ENCODE measurements around the gene CEBPG.

The CEBPG gene

GRCh38 chr19:33373453-33374235, at the start of gene CEBPG:
TSS of gene CEBPG (plus strand) at chr19:33373709. CDS start at chr19:33379240, 5,531 bp downstream.
- peaks cover 46% of the 10 kb centered on the region for H3K4me1 Mint-ChIP-seq
- peaks cover 10% of the 10 kb centered on the region for H3K27me3 Mint-ChIP-seq
- peak within 1 kb of the TSS; percentile 89 for H3K27ac Mint-ChIP-seq
- peaks cover 17% of the 10 kb centered on the region for H3K36me3 Mint-ChIP-seq
- no peaks in the 10 kb centered on the region for H3K9me3 Mint-ChIP-seq
- CTCF ChIA-PET, result interaction anchor here (0.6 to 1.2 kb wide), 2 partner anchors 71 to 138 kb away, joined by 3 read pairs; no protein-coding TSS in a partner anchor
- H3K4me3 Mint-ChIP-seq, result peak within 1 kb of the TSS; percentile 89
- peak; percentile 93 for DNase-seq

- Mint-ChIP-seq H3K9me3 (peaks cover 4% of the 10 kb centered on the region), H3K27ac (no peak overlapping the region), H3K27me3 (peaks cover 7% of the 10 kb centered on the region), H3K4me3 (no peak overlapping the region), H3K4me1 (no peaks in the 10 kb centered on the region), H3K36me3 (no peaks in the 10 kb centered on the region)
- CTCF ChIA-PET, result interaction anchor here (0.7 to 1.1 kb wide), 3 partner anchors 92 to 180 kb away, joined by 3 read pairs; no protein-coding TSS in a partner anchor
- no peak for DNase-seq
Observed at GRCh38 chr19:33324628-33325027, 48.9 kb upstream of the CEBPG start.

GRCh38 chr19:33325920-33326319, 47.6 kb upstream of the CEBPG start:
- Mint-ChIP-seq H3K27ac (no peak overlapping the region), H3K4me3 (no peak overlapping the region), H3K36me3 (no peaks in the 10 kb centered on the region), H3K4me1 (no peaks in the 10 kb centered on the region), H3K9me3 (peaks cover 4% of the 10 kb centered on the region), H3K27me3 (peaks cover 7% of the 10 kb centered on the region)
- no peak for DNase-seq
- CTCF ChIA-PET, result no interaction called here

GRCh38 chr19:33329060-33329459, 44.4 kb upstream of the CEBPG start:
- Mint-ChIP-seq H3K27me3 (peaks cover 10% of the 10 kb centered on the region), H3K9me3 (no peaks in the 10 kb centered on the region), H3K36me3 (no peaks in the 10 kb centered on the region), H3K27ac (no peak overlapping the region), H3K4me3 (no peak overlapping the region), H3K4me1 (no peaks in the 10 kb centered on the region)
- CTCF ChIA-PET, result no interaction called here
- no peak for DNase-seq

- peaks cover 10% of the 10 kb centered on the region for H3K27me3 Mint-ChIP-seq
- no peak overlapping the region for H3K27ac Mint-ChIP-seq
- CTCF ChIA-PET, result no interaction called here
- H3K4me1 Mint-ChIP-seq, result no peaks in the 10 kb centered on the region
- no peaks in the 10 kb centered on the region for H3K36me3 Mint-ChIP-seq
- DNase-seq, result no peak
- no peaks in the 10 kb centered on the region for H3K9me3 Mint-ChIP-seq
- H3K4me3 Mint-ChIP-seq, result no peak overlapping the region
Observed at GRCh38 chr19:33329736-33330135, 43.8 kb upstream of the CEBPG start.

- Mint-ChIP-seq H3K4me3 (no peak overlapping the region), H3K36me3 (no peaks in the 10 kb centered on the region), H3K4me1 (no peaks in the 10 kb centered on the region), H3K27me3 (peaks cover 7% of the 10 kb centered on the region), H3K9me3 (no peaks in the 10 kb centered on the region), H3K27ac (no peak overlapping the region)
- DNase-seq, result no peak
- CTCF ChIA-PET, result no interaction called here
Observed at GRCh38 chr19:33332248-33332647, 41.3 kb upstream of the CEBPG start.

GRCh38 chr19:33333151-33333550, 40.4 kb upstream of the CEBPG start:
- no peaks in the 10 kb centered on the region for H3K4me1 Mint-ChIP-seq
- H3K27ac Mint-ChIP-seq, result no peak overlapping the region
- CTCF ChIA-PET, result no interaction called here
- no peaks in the 10 kb centered on the region for H3K9me3 Mint-ChIP-seq
- peaks cover 7% of the 10 kb centered on the region for H3K27me3 Mint-ChIP-seq
- DNase-seq, result no peak
- no peak overlapping the region for H3K4me3 Mint-ChIP-seq
- H3K36me3 Mint-ChIP-seq, result no peaks in the 10 kb centered on the region

GRCh38 chr19:33333642-33334041, 39.9 kb upstream of the CEBPG start:
- no peak overlapping the region for H3K27ac Mint-ChIP-seq
- no peak for DNase-seq
- no peaks in the 10 kb centered on the region for H3K36me3 Mint-ChIP-seq
- CTCF ChIA-PET, result no interaction called here
- H3K27me3 Mint-ChIP-seq, result peaks cover 8% of the 10 kb centered on the region
- no peak overlapping the region for H3K4me3 Mint-ChIP-seq
- no peaks in the 10 kb centered on the region for H3K4me1 Mint-ChIP-seq
- no peaks in the 10 kb centered on the region for H3K9me3 Mint-ChIP-seq

GRCh38 chr19:33334271-33334670, 39.2 kb upstream of the CEBPG start:
- Mint-ChIP-seq H3K4me1 (no peaks in the 10 kb centered on the region), H3K27ac (no peak overlapping the region), H3K27me3 (peaks cover 11% of the 10 kb centered on the region), H3K36me3 (no peaks in the 10 kb centered on the region), H3K9me3 (no peaks in the 10 kb centered on the region), H3K4me3 (no peak overlapping the region)
- no peak for DNase-seq
- CTCF ChIA-PET, result no interaction called here

GRCh38 chr19:33335446-33335845, 38.1 kb upstream of the CEBPG start:
- Mint-ChIP-seq H3K36me3 (no peaks in the 10 kb centered on the region), H3K9me3 (no peaks in the 10 kb centered on the region), H3K4me3 (no peak overlapping the region), H3K27me3 (peaks cover 21% of the 10 kb centered on the region), H3K4me1 (no peaks in the 10 kb centered on the region), H3K27ac (no peak overlapping the region)
- DNase-seq, result no peak
- CTCF ChIA-PET, result no interaction called here

- no peak overlapping the region for H3K4me3 Mint-ChIP-seq
- peaks cover 43% of the 10 kb centered on the region for H3K27me3 Mint-ChIP-seq
- H3K36me3 Mint-ChIP-seq, result no peaks in the 10 kb centered on the region
- H3K27ac Mint-ChIP-seq, result no peak overlapping the region
- CTCF ChIA-PET, result no interaction called here
- no peak for DNase-seq
- H3K4me1 Mint-ChIP-seq, result no peaks in the 10 kb centered on the region
- no peaks in the 10 kb centered on the region for H3K9me3 Mint-ChIP-seq
Observed at GRCh38 chr19:33339016-33339984, 34.2 kb upstream of the CEBPG start.

- Mint-ChIP-seq H3K9me3 (no peaks in the 10 kb centered on the region), H3K27me3 (peaks cover 49% of the 10 kb centered on the region), H3K4me1 (no peaks in the 10 kb centered on the region), H3K4me3 (no peak overlapping the region), H3K36me3 (no peaks in the 10 kb centered on the region), H3K27ac (no peak overlapping the region)
- no peak for DNase-seq
- CTCF ChIA-PET, result no interaction called here
Observed at GRCh38 chr19:33340991-33341390, 32.5 kb upstream of the CEBPG start.

GRCh38 chr19:33343301-33343700, 30.2 kb upstream of the CEBPG start:
- Mint-ChIP-seq H3K27me3 (peaks cover 55% of the 10 kb centered on the region), H3K36me3 (no peaks in the 10 kb centered on the region), H3K27ac (no peak overlapping the region), H3K9me3 (no peaks in the 10 kb centered on the region), H3K4me3 (no peak overlapping the region), H3K4me1 (no peaks in the 10 kb centered on the region)
- DNase-seq, result no peak
- CTCF ChIA-PET, result no interaction called here

GRCh38 chr19:33343859-33344572, 29.5 kb upstream of the CEBPG start:
- no peak for DNase-seq
- no peak overlapping the region for H3K4me3 Mint-ChIP-seq
- H3K36me3 Mint-ChIP-seq, result no peaks in the 10 kb centered on the region
- H3K9me3 Mint-ChIP-seq, result no peaks in the 10 kb centered on the region
- CTCF ChIA-PET, result no interaction called here
- H3K27ac Mint-ChIP-seq, result no peak overlapping the region
- no peaks in the 10 kb centered on the region for H3K4me1 Mint-ChIP-seq
- peaks cover 55% of the 10 kb centered on the region for H3K27me3 Mint-ChIP-seq

Measured in activated naive CD4-positive, alpha-beta T cell treated with anti-CD3 and anti-CD28 coated beads, Interleukin-2, amount 10 ng/mL, durations not matched to agents 7 days and 5 days (primary cell).